ENCODE results near the gene MAP1B. TPM values are rescaled to one million over a fixed set of nuclear protein-coding genes. Genes with fewer than 3 reads are reported as not detected.
A peak's percentile ranks its signal among the peaks of the same experiment; 100 is the strongest.

Gene MAP1B
- total RNA-seq, 4 donors from 2014 or later, result 44.2 to 120 (median 83.4) TPM

GRCh38 chr5:72210888-72211678, 103.8 kb downstream of the MAP1B start:
- no peak for TF ChIP-seq POLR2A (IDR thresholded peaks at IDR 0.05)
- TF ChIP-seq, protein P1, sequence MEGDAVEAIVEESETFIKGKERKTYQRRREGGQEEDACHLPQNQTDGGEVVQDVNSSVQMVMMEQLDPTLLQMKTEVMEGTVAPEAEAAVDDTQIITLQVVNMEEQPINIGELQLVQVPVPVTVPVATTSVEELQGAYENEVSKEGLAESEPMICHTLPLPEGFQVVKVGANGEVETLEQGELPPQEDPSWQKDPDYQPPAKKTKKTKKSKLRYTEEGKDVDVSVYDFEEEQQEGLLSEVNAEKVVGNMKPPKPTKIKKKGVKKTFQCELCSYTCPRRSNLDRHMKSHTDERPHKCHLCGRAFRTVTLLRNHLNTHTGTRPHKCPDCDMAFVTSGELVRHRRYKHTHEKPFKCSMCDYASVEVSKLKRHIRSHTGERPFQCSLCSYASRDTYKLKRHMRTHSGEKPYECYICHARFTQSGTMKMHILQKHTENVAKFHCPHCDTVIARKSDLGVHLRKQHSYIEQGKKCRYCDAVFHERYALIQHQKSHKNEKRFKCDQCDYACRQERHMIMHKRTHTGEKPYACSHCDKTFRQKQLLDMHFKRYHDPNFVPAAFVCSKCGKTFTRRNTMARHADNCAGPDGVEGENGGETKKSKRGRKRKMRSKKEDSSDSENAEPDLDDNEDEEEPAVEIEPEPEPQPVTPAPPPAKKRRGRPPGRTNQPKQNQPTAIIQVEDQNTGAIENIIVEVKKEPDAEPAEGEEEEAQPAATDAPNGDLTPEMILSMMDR (IDR thresholded peaks at IDR 0.05 in 4 of 5, conservative IDR thresholded peaks at IDR 0.05 in 1 of 5), result no peak
- Histone ChIP-seq H3K27ac (peak overlapping the region; percentile 48 to 60 (median 54)), H3K4me1 (peaks cover 5 to 6% of the 10 kb centered on the region in 2 donors), H3K36me3 (no peaks in the 10 kb centered on the region), H3K9me3 (no peaks in the 10 kb centered on the region), H3K4me3 (no peak overlapping the region), H3K27me3 (no peaks in the 10 kb centered on the region)
- no peak for DNase-seq
- in situ Hi-C loops (cut with MboI; ENCODE audit: low sequenced_read_pairs in 4 of 4), result no loop called here
- intact Hi-C loops (cut with DNase I; ENCODE audit: low total_unique reads), result no loop called here
- peak; percentile 49 for ATAC-seq

- DNase-seq (no peak), ATAC-seq (no peak)
- no peak overlapping the region for H3K27ac ChIP-seq
- H3K4me3 ChIP-seq, result no peak overlapping the region
- no peaks in the 10 kb centered on the region for H3K9me3 ChIP-seq
- H3K27me3 ChIP-seq, result no peaks in the 10 kb centered on the region
- TF ChIP-seq, protein P1 (IDR thresholded peaks at IDR 0.05 in 4 of 5, conservative IDR thresholded peaks at IDR 0.05 in 1 of 5), result no peak
- TF ChIP-seq POLR2A (IDR thresholded peaks at IDR 0.05), result no peak
- peaks cover 5 to 6% of the 10 kb centered on the region in 2 donors for H3K4me1 ChIP-seq
- in situ Hi-C loops (cut with MboI; ENCODE audit: low sequenced_read_pairs in 4 of 4), result no loop called here
- intact Hi-C loops (cut with DNase I; ENCODE audit: low total_unique reads), result no loop called here
- no peaks in the 10 kb centered on the region for H3K36me3 ChIP-seq
Measured at GRCh38 chr5:72212171-72212570, 104.9 kb downstream of the MAP1B start.

- Histone ChIP-seq H3K27ac (no peak overlapping the region), H3K36me3 (peaks cover 0 to 5% of the 10 kb centered on the region in 2 donors), H3K9me3 (no peaks in the 10 kb centered on the region), H3K4me3 (no peak overlapping the region), H3K27me3 (no peaks in the 10 kb centered on the region), H3K4me1 (peaks cover 5 to 6% of the 10 kb centered on the region in 2 donors)
- ATAC-seq (no peak), DNase-seq (no peak)
- intact Hi-C loops (cut with DNase I; ENCODE audit: low total_unique reads), result no loop called here
- in situ Hi-C loops (cut with MboI; ENCODE audit: low sequenced_read_pairs in 4 of 4), result no loop called here
- TF ChIP-seq, protein P1 (IDR thresholded peaks at IDR 0.05 in 4 of 5, conservative IDR thresholded peaks at IDR 0.05 in 1 of 5), result no peak
Measured at GRCh38 chr5:72213482-72213881, 106.2 kb downstream of the MAP1B start.

DNA sequence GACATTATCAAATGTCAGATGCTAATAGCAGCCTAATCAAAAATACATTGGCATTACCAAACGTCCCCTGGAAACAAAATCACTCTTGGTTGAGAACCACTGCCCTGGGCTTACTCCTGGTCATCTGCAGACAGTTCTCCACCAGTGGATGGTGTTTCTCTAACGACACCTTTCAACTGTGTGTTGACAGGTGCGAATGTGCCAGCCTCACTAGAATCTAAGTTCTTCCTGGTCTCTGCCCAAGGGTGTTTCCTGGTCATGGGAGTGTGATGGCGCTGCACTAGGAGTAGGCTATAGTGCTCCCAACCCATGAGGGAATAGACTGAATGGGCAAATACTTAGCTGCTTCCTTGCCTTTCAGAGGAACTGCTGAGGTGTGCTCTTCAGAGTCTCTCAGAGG, 106.9 kb downstream of the MAP1B start:
- Histone ChIP-seq H3K36me3 (peaks cover 0 to 12% of the 10 kb centered on the region in 2 donors), H3K4me3 (no peak overlapping the region), H3K27ac (no peak overlapping the region), H3K4me1 (peaks cover 5 to 6% of the 10 kb centered on the region in 2 donors), H3K27me3 (no peaks in the 10 kb centered on the region), H3K9me3 (no peaks in the 10 kb centered on the region)
- in situ Hi-C loops (cut with MboI; ENCODE audit: low sequenced_read_pairs in 4 of 4) (no loop called here), intact Hi-C loops (cut with DNase I; ENCODE audit: low total_unique reads) (no loop called here)
- TF ChIP-seq, protein P1 (IDR thresholded peaks at IDR 0.05 in 4 of 5, conservative IDR thresholded peaks at IDR 0.05 in 1 of 5), result no peak
- no peak for TF ChIP-seq POLR2A (IDR thresholded peaks at IDR 0.05)
- DNase-seq, result no peak
- ATAC-seq, result no peak
